Measurements from ENCODE around the gene SHKBP1. TPM values are rescaled to one million over a fixed set of nuclear protein-coding genes. Genes with fewer than 3 reads are reported as not detected.

The SHKBP1 gene
- total and polyA plus RNA-seq, 2 donors (not counting 1 experiment from before 2014, with no cell fraction given): 179 to 227 TPM

DNA sequence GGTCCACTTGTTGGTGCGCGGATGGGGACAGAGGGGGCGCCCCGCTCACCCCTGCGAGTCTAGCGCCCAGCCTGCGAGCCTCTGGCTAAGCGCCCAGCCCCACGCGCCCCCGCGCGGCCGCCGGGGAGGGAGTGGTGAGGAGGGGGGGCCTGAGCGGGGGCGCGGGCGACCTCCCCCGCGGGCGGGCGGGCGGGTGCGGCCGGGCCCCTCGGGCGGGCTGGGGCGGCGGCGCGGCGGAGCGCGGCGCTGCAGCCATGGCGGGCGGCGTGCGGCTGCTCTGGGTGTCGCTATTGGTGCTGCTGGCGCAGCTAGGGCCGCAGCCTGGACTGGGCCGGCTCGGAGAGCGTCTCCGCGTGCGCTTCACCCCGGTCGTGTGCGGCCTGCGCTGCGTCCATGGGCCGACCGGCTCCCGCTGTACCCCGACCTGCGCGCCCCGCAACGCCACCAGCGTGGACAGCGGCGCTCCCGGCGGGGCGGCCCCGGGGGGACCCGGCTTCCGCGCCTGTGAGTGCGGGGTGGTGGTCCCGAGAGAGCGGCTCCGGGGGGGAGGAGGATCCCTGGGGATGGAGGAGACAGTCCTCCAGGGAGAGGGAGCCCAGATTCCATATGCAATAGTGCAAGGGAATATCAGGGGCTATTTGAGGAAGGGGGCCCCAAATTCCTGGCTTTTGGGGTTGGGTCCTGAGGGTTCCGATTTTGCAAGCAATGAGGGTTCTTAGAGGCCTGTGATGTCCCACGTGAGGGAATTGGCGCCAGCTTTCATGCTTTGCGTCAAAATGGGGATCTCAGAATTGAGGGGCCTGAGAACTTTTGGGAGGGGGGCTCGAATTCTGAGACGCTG is 24.7 kb downstream of the SHKBP1 start, which contains the start of gene LTBP4:
TSS of gene LTBP4 (plus strand) at position 236 of the 841 bp plus-strand sequence. CDS start at position 255, 19 bp downstream.
- Mint-ChIP-seq H3K4me3 (peak within 1 kb of the TSS; percentile 74), H3K4me1 (peaks cover 71% of the 10 kb centered on the region), H3K27me3 (peaks cover 31% of the 10 kb centered on the region), H3K9me3 (ENCODE audit: insufficient read depth) (no peaks in the 10 kb centered on the region), H3K27ac (peak within 1 kb of the TSS; percentile 62)
- CTCF ChIA-PET: interaction anchor here (0.6 to 8.6 kb wide), 10 partner anchors 8 to 297 kb away, joined by 3 to 84 read pairs (median 12); no protein-coding TSS in a partner anchor
- POLR2A ChIA-PET: interaction anchor here (0.6 to 2.0 kb wide), 2 partner anchors 9 to 216 kb away, joined by 7 to 9 read pairs; no protein-coding TSS in a partner anchor
- Histone ChIP-seq H3K4me3 (ENCODE audit: control extremely low read depth in 1 of 5, extremely low read depth in 1 of 5, insufficient read depth in 1 of 5, low read depth in 2 of 5, low read length in 4 of 5) (peak within 1 kb of the TSS in 3 of 5 experiments; percentile 18 to 54 (median 41)), H3K27me3 (replicated peaks in 1 of 4; ENCODE audit: control extremely low read depth in 1 of 4, control insufficient read depth in 3 of 4, insufficient read depth in 4 of 4, low read length in 3 of 4) (peaks cover 0 to 64% (median 38%) of the 10 kb centered on the region in 4 experiments), H3K27ac (ENCODE audit: low read length in 2 of 2) (no peak within 1 kb of the TSS), H2AFZ (ENCODE audit: insufficient read depth, low read depth, low read length, poor library complexity, severe bottlenecking) (peak within 1 kb of the TSS; percentile 64), H3K9ac (ENCODE audit: low read length) (peak within 1 kb of the TSS; percentile 53), H3K36me3 (replicated peaks in 1 of 2; ENCODE audit: control extremely low read depth in 1 of 2, control insufficient read depth in 1 of 2, extremely low read depth in 1 of 2, insufficient read depth in 2 of 2, low read length in 1 of 2) (no peaks in the 10 kb centered on the region), H3K4me2 (replicated peaks; ENCODE audit: low read depth, low read length, poor library complexity, severe bottlenecking) (peak within 1 kb of the TSS; percentile 87), H3K4me1 (ENCODE audit: control insufficient read depth in 2 of 2, insufficient read depth in 2 of 2, low read length in 2 of 2) (peaks cover 85 to 93% of the 10 kb centered on the region in 2 donors), H4K20me1 (ENCODE audit: control insufficient read depth, insufficient read depth, low read length, poor library complexity, severe bottlenecking) (no peaks in the 10 kb centered on the region), H3K9me3 (ENCODE audit: control extremely low read depth in 1 of 3, control insufficient read depth in 2 of 3, insufficient read depth in 1 of 3, low read length in 2 of 3) (peaks cover 0 to 31% (median 0%) of the 10 kb centered on the region in 3 donors), H3K79me2 (ENCODE audit: control insufficient read depth, insufficient read depth, low read length) (no peaks in the 10 kb centered on the region)
- no peak for DNase-seq
- intact Hi-C loops (cut with micrococcal nuclease): no loop called here
- 1% methylated on average over 78 of the region's 82 CpGs for WGBS (ENCODE audit: insufficient coverage)
- ATAC-seq (ENCODE audit: low read depth): no peak
- TF ChIP-seq, protein P1, sequence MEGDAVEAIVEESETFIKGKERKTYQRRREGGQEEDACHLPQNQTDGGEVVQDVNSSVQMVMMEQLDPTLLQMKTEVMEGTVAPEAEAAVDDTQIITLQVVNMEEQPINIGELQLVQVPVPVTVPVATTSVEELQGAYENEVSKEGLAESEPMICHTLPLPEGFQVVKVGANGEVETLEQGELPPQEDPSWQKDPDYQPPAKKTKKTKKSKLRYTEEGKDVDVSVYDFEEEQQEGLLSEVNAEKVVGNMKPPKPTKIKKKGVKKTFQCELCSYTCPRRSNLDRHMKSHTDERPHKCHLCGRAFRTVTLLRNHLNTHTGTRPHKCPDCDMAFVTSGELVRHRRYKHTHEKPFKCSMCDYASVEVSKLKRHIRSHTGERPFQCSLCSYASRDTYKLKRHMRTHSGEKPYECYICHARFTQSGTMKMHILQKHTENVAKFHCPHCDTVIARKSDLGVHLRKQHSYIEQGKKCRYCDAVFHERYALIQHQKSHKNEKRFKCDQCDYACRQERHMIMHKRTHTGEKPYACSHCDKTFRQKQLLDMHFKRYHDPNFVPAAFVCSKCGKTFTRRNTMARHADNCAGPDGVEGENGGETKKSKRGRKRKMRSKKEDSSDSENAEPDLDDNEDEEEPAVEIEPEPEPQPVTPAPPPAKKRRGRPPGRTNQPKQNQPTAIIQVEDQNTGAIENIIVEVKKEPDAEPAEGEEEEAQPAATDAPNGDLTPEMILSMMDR (IDR thresholded peaks at IDR 0.05): no peak
- peak; percentile 50 for TF ChIP-seq EZH2 (IDR thresholded peaks at IDR 0.05; ENCODE audit: borderline replicate concordance, insufficient read depth, low read depth, low read length, poor library complexity, severe bottlenecking)
